ENCODE results near the gene FASTK.

Gene FASTK

DNA sequence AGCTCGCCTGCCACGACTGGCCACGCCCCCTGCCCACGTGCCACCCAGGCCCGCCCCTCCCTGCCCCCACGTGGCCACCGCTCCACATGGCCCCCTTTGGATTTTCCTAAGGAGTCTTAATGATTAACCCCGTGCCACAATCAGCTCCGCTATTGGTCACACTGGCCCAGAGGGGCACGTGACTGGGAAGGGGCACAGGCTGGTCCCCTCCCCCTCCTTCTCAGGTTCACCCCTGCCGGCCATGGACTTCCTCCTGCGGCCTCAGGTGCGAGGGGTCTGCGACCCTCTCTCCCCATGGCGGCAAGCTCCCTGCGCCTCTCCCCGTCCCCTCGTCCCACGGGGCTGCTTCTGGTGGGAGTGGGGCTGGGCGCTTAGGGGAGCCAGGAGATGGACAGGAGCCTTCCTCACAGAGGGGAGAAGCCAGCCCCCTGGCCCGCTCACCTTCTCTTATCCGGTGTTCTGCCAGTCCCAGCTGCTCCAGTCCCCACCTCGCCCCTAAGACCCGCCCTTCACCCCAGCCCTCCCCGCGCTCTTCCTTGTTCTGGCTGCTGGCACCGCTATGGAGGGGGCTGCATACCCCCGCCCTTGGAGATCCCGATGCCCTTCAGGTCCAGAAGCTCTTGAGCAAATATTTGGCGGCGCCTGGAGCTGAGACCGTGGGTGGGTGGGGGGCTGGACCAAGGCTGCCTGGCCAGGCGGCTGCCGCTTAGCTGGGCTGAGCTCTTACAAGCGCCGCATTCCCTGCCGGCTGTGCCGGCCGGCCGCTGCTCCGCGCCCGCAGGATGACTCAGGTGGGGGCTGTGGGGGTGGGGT is 18.0 kb downstream of the FASTK start:
- DNase-seq: no peak

DNA sequence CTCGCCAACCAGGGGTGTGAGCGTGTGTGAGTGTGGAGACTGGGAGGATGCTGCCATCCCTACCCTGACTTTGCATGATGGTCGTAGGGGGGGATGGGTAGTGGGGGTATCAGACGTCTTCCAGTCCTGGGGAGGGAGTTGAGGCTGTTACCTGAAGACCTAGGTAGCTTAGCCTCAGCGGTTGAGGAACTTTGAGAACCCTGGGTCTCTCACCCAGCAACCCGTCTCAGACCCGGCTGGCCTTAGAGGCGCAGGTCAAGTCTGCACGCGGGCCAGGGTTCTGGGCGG is 18.6 kb downstream of the FASTK start:
- no peak for DNase-seq

DNA sequence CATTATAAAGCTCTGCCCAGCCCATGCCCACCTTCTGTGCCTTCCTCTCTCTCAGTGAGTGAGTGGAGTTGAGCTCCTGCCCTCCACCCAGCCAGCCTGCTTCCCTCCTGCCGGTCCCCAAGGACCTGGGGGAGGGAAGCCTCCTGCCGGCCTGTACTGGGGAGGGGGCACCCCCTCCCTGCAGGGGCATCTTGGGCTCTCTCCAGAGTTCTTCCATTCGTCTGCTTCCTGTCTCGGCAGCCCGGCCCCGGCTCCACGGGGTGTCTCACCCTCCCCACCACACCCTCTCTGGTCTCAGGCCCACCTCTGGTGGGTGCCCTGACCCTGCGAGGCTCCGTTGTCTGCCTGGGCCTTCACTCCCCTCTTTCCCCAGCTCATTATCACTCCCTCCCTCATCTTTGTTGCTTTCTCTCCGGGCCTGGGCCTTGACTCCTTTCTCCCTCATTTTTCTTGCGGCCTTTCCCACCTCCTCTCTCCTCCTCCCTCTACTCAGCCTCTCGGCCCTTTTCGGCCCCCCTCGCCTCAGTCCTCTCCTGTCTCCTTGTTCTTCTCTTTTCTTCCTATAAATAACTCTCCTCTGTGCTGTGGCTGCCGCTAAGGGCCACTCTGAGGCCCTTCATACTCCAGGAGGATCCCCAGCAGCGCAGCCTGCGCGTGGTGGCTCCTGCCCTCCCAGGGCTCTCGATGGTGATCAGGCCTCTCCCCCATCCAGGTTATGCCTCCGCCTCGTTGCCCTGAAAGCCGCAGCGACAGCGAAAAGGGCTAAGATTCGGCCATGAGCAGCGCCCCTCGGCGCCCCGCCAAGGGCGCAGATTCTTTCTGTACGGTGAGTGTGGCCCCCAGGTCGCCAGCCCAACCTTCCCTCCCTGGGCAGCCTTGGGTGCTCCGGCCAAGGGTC is 19.1 kb downstream of the FASTK start:
- no peak for DNase-seq

DNA sequence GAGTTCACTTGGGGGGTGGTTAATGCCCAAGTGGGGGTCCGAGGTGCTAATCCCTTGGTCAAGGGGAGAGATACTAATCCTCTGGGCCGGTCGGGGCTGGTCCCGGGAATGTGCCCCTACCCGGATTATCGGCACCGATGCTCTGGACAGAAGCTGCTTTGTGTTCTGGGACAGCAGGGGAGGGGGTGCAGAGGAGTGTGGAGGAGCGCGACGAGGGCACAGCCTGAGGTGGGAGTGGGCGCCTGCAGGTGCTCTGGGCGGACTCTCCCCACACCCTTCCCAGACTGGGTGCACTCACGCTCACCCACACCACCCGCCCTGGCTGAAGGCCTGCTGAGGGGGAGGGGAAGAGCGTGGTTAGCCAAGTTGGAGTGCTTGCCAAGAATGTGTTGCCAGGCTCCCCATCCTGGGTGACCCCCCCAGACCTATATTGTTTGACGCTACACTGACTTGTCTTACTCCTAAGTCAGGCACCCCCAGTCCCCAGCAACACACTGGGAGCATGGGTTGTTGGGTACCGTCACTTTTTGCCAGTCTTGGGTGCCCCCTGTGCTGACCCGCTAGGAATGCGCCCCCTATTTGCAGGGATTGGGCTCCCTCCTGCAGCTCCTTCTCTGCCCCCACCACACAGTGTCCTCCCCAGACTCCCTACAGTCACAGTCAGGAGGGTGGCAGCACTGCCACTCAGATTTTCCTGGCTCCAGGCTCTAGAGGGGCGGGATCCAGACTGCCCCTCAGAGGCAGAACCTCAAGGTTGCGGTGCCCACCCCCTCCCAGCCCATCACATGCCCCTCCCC is 20.0 kb downstream of the FASTK start:
- no peak for DNase-seq

DNA sequence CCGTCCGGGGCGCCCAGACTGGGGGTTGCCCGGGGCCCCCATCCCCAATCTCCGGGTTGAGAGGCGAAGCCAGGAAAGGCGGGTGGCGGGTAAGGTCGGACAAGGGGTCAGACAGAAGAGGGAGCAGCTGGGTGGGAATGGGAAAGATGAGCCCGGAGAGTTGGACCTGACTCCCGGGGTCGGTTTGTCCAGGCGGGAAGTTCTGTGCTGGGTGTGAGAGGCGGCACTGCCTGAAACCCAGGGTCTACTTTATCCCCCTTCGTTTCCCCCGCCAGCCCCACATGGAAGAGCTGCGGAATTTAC is 20.5 kb downstream of the FASTK start:
- DNase-seq: no peak

DNA sequence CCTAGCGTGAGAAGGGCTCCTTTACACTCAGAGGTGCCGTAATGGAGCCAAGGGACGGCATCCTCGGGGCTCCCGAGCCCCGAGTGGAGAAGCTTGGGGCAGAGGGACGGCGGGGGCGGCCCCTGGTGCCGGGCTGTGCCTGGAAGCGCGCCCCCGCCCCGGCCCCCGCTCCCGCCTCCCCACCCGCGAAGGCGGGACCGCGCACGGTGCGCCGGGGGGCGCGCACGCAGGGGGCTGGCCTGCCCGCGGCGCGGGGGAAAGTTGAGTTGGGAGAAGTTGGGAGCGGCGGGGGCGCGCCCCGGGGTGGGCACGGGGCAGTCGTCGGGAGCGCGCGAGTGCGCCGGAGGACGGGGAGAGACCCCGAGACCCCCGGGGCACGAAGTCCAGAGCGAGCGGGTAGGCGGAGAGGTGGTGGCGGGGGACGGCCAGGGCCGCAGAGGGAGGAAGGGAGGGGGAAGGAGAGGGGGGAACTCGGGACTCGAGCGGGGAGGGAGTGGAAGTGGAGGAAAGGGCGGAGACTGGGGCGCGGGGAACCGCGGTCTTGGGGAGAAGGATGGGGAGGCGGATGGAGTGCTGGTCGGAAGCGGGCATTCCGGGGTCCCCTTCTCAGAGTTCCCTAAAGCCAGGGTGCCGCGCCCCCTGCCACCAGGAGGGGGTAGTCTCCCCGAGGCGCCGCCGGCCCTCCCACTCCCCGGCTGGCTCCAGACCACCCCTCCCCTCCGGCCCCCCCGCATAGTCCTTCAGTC is 21.1 kb downstream of the FASTK start, which contains the start of gene SLC4A2:
Gene SLC4A2 (plus strand): TSS at position 223 of the 746 bp plus-strand sequence. CDS start 2,399 bp downstream, outside the sequence.
- peak; percentile 62 to 71 for DNase-seq

DNA sequence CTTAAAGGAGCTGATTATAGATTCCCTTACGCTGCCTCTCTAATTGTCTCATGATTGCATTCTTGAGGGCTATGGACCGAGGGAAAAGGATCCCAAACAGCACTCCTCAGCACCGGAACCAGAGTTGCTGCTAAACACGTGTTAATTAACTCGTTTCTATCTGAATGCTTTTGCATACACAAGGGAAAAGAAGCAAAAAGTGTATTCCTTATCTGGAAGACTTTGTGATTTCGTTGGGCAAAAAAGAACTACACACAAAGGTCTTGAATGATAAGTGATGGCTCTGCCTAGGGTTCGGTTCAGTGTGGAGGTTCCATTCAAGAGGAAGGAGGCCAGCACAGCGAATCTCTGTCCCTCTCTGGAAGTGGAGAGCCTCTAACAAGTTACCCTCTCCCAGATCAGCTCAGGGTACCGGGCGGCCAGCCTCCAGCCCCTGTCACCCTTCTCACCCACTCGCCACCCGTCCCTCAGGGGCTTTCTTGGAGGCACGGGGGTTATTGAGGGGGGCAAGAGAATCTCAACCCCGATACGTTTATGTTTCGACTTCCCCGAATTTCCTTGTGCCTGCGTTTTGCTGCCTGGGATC is 21.7 kb downstream of the FASTK start:
- no peak for DNase-seq

DNA sequence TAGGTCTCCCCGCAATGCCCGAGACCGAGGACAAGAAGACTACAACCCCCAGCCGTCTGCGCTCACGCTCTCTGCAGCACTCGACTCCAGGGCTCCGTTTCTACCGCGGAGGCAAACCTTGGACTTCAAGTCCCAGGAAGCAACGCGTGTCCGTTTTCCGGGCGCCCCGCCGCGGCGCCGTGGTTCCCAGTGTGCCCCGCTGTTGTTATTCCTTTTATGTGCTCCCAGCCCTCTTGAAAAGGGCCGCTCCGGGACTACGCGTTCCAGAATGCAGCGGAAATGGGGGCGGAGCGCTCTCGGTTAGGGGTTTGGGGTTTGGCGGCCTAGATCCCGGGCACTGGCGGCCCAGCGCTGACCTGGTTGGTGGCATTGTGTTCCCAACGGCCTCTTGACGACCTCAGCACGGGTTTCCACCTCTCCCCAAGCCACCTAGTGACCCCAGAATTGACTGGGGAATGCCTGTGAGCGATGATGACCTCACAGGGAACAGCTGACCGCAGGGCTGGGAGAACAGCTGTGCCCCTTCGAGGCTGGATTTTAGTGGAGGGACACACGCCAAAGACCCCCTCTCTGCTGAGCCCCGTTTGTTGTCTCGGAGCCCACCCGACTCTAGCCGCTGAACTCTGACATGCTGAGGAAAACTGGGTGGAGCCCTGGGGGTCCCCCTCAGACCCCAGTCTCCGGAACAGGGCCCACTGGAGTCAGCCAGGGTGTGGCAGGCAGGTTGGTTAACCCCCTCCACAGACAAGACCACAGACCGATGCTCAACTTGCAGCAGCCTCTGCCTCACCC is 22.4 kb downstream of the FASTK start:
- peak; percentile 91 to 98 for DNase-seq

DNA sequence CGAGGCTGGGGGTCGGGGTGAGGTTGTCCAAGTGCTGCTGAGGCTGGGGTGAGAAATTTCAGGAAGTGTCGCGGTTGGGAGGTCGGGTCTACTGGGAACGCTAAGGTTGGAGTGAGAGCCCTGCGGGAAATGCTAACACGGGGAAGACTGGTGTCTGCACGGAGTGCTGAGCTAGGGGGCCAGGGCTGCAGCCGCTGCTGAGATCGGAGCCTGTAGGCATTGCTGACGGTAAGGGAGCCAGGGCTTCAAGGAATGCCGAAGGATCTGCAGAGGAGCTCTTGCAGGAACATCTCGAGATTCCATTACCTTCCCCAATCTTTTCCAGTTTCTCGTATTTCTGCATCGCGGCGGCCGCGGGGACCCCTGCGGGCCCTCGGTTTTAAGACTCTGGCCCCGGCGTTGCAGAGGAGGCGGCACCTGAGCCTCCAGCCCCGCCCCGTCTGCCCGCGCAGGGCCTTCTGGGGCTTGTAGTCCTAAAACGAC is 23.1 kb downstream of the FASTK start, which contains the start of gene CDK5:
Gene CDK5 (minus strand): TSS at position 392 of the 483 bp plus-strand sequence. CDS start 49 bp downstream, at position 343.
- DNase-seq: no peak

DNA sequence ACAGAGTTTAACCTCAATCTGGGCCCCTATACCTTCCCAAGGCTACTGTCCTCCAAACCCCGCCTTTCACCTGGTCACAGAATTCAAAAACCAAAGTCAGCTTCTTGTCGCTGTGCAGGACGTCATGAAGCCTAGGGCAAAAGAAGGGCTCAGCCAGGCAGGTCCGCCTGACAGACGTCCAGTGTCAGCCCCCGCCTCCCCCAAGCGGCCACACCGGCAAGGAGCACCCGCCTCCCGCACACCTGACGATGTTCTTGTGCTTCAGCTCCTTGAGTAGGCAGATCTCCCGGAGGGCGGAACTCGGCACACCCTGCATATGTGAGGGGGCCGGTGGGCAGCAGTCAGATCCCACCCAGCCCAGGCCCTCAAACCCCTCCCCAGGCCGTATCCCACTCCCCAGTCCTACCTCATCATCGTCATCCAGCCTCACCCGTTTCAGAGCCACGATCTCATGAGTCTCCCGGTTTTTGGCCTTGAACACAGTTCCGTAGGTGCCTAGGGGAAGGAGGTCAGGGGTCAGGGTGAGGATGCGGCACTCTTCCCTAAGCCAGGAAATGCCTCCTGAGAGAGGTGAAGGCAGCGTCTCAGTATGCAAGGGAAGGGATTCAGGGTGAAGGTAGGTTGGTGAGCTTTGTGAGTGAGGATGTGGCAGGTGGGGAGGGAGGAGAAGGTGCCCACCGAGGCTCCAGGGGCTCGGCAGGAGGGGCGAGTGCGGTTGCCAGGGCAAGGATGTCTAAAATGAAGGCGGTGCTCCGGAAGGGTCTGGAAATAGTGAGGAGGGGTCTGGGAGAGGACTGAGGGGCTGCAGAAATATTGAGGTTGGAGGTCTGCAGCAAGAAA is 23.7 kb downstream of the FASTK start:
- no peak for DNase-seq

DNA sequence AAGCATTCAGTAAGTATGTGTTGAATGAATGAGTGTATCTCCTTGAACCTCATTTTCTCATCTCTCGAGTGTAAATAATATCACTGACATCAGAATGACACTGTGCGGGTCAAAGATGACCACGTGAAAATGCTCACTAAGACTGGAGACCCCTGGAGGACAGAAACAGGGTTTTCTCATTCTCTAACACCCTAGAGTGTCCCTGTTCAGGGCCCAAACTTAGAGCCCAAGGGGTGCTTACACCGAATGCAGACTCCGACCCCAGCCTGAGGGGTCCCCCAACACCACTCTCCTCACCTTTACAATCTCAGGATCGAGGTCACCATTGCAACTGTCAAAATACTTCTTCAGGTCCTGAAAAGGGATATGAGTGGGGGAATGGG is 24.3 kb downstream of the FASTK start:
- DNase-seq: no peak

DNA sequence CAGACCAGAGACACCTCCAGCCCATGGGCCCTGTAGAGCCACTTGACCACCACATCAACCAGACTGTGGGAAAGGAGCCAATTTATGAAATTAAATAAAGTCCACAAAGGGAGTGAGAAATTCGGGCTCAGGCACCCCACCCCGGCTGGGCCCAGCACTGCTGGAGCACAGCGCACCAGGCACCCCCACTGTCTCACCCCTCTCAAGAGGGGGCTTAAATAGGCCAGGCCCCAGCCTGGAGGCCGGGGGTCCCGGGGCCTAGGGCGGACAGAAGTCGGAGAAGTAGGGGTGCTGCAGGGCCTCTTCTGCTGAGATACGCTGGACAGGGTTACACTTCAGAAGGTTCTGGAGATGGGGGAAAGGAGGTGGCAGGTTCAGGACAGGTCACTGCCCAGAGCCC is 26.9 kb downstream of the FASTK start:
- no peak for DNase-seq

DNA sequence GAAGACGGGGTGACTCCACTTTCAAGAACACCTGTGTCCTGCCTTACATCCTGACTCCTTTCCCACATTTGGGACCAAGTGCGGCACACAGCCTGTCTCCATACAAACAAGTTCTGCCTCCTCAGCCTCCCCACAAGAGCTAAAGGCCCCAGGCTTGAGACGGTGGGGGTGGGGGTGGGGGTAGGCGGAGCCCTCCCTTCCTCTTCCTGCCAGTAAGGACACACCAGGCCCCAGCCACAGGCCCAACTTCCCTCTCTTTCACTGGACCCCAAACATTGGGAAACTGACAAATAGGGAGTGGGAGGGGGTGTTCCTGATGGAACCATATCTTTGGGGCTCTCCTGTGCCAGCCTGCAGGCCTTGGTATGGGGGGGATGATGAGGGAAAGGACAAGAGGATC is 27.5 kb downstream of the FASTK start:
- no peak for DNase-seq

DNA sequence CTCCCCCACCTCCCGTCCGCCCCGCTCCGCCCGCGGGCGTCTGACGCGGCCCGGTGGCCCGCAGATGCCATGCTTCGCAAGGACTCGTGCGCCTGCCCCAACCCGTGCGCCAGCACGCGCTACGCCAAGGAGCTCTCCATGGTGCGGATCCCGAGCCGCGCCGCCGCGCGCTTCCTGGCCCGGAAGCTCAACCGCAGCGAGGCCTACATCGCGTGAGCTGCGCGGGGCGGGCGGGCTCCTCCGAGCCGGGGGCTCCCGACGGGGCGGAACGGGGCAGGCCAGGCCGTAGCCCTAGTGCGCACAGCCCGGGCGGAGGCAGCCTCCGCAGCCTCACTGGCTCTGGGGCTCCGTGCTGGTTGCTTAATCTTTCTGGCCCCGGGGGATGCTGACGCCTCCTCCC is 29.5 kb downstream of the FASTK start:
- peak; percentile 38 to 52 for DNase-seq

DNA sequence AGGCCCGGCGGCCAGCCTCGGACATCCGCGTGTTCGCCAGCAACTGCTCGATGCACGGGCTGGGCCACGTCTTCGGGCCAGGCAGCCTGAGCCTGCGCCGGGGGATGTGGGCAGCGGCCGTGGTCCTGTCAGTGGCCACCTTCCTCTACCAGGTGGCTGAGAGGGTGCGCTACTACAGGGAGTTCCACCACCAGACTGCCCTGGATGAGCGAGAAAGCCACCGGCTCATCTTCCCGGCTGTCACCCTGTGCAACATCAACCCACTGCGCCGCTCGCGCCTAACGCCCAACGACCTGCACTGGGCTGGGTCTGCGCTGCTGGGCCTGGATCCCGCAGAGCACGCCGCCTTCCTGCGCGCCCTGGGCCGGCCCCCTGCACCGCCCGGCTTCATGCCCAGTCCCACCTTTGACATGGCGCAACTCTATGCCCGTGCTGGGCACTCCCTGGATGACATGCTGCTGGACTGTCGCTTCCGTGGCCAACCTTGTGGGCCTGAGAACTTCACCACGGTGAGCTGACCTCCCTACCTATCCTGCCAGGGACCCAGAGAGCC is 31.6 kb downstream of the FASTK start:
- no peak for DNase-seq

DNA sequence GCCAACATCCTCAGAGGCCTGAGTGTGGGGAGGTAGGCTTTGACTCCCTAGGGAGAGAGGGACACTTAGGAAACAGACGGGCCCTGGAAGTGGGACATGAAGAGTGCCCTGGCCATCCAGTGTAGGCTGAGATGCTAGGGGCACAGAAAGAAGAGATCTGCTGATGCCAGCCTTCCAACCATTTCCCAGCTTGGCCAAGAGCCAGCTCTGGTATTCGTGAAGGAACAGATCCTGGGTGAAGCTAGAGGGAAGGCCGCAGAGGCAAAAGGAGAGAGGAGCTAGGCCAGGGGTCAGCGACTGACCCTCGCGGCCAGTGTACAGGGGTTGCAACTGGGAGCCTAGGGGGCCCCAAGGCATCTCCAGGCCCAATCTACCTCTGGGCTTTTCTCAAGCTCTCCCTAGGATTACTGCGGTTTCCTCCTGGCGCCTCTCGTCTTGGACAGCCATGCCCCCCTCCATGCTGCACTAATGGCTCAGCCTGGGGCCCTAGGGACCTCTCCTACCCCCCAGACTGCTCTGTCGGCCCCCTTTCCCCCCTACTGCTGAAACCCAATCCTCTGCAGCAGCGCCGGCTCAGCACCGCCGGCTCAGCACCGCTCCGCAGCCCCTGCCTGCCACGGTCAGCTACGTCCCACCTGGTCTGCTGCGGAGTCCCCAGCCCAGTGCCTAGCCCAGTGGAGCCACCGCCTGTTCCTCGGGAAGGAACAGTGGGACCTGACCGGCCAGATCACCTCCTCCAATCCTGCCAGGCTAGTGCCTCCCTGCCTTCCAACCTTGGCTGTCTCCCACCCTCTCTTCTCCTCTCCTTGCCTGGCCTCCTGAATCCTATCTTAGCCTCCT is 32.4 kb downstream of the FASTK start, which contains the start of gene ASIC3:
Gene ASIC3 (plus strand): TSS at position 556 of the 840 bp plus-strand sequence. CDS start 355 bp downstream, outside the sequence.
- DNase-seq: no peak

DNA sequence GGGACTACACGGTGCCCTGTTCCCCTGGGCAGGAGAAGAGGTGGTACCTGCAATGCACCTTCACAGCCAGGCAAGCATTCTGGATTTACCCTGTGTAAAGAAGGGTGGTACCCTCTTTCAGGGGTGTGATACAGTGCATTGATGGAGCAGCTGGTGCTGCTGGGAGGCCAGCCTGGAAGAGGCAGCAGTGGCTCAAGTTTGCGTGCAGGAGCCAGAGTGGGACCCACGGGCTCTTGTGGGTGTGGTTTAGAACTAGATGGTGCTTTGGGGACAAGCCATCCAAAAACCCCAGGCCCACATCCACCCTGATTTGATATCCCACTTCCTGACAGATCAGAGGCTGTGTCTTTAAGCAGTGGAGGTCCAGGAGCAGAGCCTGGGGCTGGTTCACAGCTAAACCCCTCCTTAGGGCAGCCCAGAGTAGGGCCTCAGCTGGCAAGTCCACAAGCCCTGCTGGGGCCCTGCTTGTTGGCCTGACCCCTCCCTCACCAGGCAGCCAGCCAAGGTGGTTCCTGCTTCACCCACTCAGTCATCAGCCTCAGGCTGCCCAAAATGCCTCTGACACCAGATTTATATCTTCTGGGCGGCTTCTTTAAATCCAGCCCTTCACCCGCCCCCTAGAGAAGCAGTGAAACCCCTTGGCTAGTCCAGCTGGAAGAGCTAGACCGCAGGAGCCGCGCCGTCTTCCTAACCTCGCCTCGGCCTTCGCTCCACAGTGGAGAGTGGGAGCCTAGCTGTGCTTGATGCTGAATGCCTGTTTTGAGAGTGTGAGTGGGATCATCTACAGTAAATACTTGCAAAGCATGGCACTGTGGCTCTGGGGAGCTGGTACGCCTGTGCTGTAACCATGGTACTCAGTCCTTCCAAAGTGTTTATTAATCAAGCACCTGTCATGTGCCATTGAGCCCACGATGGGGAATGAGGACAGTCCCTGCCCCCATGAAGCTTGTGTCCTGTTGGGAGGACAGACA is 33.7 kb downstream of the FASTK start:
- DNase-seq: no peak

DNA sequence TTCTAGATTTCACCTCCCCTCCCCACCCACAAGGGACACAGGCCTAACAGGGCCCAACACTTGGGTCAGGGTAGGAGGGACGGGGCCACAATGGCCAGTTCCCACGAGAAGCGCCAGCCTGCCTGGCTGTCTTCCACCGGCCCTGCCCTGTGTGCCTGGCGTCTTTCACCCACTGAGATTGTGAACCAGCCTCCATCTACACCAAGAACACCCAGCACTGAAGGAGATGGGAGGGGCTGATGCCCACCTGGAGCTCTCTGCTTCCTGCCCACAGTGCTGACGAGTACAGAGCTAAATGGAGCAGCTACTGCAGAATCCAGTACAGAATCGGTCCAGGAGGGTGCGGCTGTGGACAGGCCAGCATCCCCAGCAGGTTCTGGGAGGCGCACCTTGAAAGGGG is 34.6 kb downstream of the FASTK start:
- no peak for DNase-seq

Data from stimulated activated CD4-positive, alpha-beta T cell treated with anti-CD3 and anti-CD28 coated beads, Interleukin-4, amount 100 ng/mL, for 4 hours (primary cell).